ENCODE results near the gene CAB39L.

DNA sequence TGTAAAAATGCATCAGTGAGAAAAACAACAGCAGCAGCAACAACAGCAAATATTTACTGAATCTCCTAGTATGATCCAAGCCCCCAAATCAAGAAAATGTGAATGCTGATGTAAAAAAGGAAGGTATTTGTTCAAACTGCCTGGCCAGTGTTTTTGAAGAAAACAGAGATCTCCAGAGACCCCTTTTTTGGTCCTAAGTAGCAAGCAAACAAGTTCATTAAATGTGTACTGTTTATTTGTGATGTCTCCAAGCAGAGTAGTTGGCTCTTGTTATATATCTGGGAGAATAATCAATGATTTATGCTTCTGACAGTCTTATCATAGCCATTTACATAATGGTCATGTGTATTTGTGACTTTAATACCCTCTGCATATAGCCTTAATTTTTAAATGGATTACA lies 145.4 kb downstream of the CAB39L start:
- TF ChIP-seq, protein P1, sequence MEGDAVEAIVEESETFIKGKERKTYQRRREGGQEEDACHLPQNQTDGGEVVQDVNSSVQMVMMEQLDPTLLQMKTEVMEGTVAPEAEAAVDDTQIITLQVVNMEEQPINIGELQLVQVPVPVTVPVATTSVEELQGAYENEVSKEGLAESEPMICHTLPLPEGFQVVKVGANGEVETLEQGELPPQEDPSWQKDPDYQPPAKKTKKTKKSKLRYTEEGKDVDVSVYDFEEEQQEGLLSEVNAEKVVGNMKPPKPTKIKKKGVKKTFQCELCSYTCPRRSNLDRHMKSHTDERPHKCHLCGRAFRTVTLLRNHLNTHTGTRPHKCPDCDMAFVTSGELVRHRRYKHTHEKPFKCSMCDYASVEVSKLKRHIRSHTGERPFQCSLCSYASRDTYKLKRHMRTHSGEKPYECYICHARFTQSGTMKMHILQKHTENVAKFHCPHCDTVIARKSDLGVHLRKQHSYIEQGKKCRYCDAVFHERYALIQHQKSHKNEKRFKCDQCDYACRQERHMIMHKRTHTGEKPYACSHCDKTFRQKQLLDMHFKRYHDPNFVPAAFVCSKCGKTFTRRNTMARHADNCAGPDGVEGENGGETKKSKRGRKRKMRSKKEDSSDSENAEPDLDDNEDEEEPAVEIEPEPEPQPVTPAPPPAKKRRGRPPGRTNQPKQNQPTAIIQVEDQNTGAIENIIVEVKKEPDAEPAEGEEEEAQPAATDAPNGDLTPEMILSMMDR (IDR thresholded peaks at IDR 0.05; ENCODE audit: poor library complexity, severe bottlenecking), result no peak
- TF ChIP-seq POLR2AphosphoS5 (IDR thresholded peaks at IDR 0.05), result no peak
- no peak for TF ChIP-seq EZH2 (IDR thresholded peaks at IDR 0.05; ENCODE audit: borderline replicate concordance, insufficient read depth, low read length, poor library complexity, severe bottlenecking)
- TF ChIP-seq, protein P2, sequence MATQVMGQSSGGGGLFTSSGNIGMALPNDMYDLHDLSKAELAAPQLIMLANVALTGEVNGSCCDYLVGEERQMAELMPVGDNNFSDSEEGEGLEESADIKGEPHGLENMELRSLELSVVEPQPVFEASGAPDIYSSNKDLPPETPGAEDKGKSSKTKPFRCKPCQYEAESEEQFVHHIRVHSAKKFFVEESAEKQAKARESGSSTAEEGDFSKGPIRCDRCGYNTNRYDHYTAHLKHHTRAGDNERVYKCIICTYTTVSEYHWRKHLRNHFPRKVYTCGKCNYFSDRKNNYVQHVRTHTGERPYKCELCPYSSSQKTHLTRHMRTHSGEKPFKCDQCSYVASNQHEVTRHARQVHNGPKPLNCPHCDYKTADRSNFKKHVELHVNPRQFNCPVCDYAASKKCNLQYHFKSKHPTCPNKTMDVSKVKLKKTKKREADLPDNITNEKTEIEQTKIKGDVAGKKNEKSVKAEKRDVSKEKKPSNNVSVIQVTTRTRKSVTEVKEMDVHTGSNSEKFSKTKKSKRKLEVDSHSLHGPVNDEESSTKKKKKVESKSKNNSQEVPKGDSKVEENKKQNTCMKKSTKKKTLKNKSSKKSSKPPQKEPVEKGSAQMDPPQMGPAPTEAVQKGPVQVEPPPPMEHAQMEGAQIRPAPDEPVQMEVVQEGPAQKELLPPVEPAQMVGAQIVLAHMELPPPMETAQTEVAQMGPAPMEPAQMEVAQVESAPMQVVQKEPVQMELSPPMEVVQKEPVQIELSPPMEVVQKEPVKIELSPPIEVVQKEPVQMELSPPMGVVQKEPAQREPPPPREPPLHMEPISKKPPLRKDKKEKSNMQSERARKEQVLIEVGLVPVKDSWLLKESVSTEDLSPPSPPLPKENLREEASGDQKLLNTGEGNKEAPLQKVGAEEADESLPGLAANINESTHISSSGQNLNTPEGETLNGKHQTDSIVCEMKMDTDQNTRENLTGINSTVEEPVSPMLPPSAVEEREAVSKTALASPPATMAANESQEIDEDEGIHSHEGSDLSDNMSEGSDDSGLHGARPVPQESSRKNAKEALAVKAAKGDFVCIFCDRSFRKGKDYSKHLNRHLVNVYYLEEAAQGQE (IDR thresholded peaks at IDR 0.05; ENCODE audit: borderline replicate concordance), result no peak
- TF ChIP-seq EP300 (conservative IDR thresholded peaks at IDR 0.05; ENCODE audit: poor library complexity, severe bottlenecking), result no peak
- no peak for TF ChIP-seq TAF1 (IDR thresholded peaks at IDR 0.05; ENCODE audit: low read depth)
- no peak for TF ChIP-seq SMC3 (conservative IDR thresholded peaks at IDR 0.05; ENCODE audit: poor library complexity)
- no peak for TF ChIP-seq RAD21 (conservative IDR thresholded peaks at IDR 0.05)
- TF ChIP-seq MXI1 (conservative IDR thresholded peaks at IDR 0.05; ENCODE audit: poor library complexity, severe bottlenecking), result no peak
